ENCODE data around the gene PKIG.

- TF ChIP-seq EZH2 (IDR thresholded peaks at IDR 0.05; ENCODE audit: borderline replicate concordance, insufficient read depth, low read length, poor library complexity, severe bottlenecking) (no peak), CTCF (IDR thresholded peaks at IDR 0.05; ENCODE audit: poor library complexity, severe bottlenecking) (no peak)
Measured at GRCh38 chr20:44544263-44544662, 38.1 kb upstream of the PKIG start.

Measured in neural cell (in vitro differentiated cells).